Prostate gland (tissue), 2 donors: Measurements from ENCODE around the gene HOXB6.

Source experiments
- CTCF ChIP-seq, 4 experiments: fragments of 200-600 bp in 2 of 4; fragments of 450-650 bp in 2 of 4; sonication (generic) in 2 of 4; IDR thresholded peaks; 1 replicate in 3 of 4; 2 replicates in 1 of 4; pipeline ENCODE4 v1.5.1; 2016 to 2019; ENCODE audit warnings: antibody characterized with exemption in 4 of 4, mild to moderate bottlenecking in 2 of 4, moderate library complexity in 2 of 4
- POLR2A ChIP-seq: fragments of 450-650 bp; IDR thresholded peaks from one replicate; pipeline ENCODE4 v1.6.1; 2016; ENCODE audit warnings: antibody characterized with exemption, mild to moderate bottlenecking
- POLR2AphosphoS5 ChIP-seq: sonication (generic); formaldehyde crosslinking; IDR thresholded peaks from one replicate; pipeline ENCODE4 v1.6.1; 2017; ENCODE audit warnings: antibody characterized with exemption

GRCh38 chr17:48593840-48594537 is 10.8 kb downstream of the HOXB6 start:
- peak; percentile 41 to 83 (median 68) for TF ChIP-seq CTCF (IDR thresholded peaks at IDR 0.05)
- no peak for TF ChIP-seq POLR2A
- TF ChIP-seq POLR2AphosphoS5 = no peak
